Mesenteric fat pad (tissue), 1 donor: Measurements from ENCODE around the gene TEX48. TPM values are rescaled to one million over a fixed set of nuclear protein-coding genes. Genes with fewer than 3 reads are reported as not detected.

ENCODE experiments used
- DNase-seq: peaks from one replicate; pipeline ENCODE4 v3.0.0-alpha.2; 2020; ENCODE audit warnings: low spot score
- long read RNA-seq: library from polyadenylated mRNA; unstranded; transcript quantifications from one replicate; pipeline ENCODE4 v2.0.0, GENCODE V29; 2020
- total RNA-seq: library from RNA; stranded (reverse); fragmentation: NEBNext Ultra II Directional; extraction: Animal tissue kit (Norgen Biotek cat#: 25700); gene quantifications from one replicate; pipeline ENCODE4 v1.2.1, GENCODE V29; 2021
- donor health status: DM: yes; HTN: yes; CAD: no.

TEX48 gene
- total RNA-seq: not detected
- long read RNA-seq: 0 reads

DNA sequence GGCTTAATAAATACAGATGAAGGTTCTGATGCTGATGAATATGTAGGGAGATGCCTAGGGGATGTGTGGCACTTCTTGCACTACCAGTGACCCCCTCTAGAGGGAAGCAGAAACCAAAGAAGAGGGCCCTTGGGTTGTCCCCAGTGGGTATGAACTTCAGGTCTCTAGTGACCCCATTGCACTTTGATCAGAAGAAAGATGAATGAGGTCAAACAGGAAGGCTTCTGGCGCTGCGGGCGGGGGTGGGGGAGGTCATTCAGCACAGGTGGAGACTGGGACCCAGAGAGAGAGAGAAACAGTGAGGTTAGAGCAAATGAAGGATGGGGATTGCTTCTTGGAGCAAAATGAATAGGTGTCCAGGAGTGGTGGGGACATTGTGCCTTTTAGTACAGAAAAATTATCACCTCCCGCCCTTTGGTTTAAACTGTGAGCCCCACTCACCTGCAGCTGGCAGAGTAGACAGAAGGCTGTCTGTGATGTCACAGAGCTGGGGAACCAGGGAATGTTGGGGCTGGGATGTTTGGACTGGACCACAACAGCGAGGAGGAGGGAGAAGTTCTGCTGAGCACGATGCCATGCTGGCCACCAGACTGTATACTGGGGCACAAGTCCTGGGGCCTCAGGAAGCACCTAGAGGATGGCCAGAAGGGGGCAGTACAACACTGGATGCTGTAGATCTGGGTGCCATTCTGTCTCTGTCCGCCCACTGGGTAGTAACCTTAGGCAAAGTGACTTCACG is at the start of gene TEX48:
Gene TEX48, minus strand, starts transcription at position 599 of the 739 bp plus-strand sequence. CDS start 10,469 bp downstream, outside the sequence.
- no peak for DNase-seq

DNA sequence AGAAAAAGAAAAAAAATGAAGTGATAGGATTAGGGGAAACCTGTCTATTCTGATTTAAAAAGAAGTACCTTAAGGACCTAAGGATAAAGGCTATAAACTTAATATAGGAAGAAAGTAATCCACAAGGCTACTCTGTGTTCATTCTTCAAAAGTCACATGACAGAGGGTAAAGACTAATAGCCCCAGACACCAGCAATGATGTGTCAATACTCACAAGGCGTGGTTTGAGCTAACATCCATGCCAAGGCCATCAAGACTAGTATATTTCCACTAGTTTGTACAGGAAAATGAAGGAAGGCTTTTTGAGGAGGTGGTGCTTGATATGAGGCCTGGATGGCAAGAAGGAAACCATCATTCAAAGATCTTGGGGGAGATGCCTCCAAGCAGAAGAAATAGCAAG is 49.7 kb upstream of the TEX48 start:
- DNase-seq: no peak

DNA sequence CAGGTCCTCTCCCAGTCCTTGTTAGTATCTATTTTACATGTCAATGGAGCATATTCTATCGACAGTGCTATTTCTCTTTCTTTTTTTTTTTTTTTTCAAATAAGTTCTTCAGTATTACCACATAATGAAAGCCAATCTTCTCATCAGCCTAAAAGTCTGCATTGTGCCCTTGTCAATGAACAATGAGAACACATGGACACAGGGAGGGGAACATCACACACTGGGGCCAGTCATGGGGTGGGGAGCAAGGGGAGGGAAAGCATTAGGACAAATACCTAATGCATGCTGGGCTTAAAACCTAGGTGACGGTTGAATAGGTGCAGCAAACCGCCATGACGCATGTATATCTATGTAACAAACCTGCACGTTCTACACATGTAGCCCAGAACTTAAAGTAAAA is 47.7 kb upstream of the TEX48 start:
- no peak for DNase-seq

DNA sequence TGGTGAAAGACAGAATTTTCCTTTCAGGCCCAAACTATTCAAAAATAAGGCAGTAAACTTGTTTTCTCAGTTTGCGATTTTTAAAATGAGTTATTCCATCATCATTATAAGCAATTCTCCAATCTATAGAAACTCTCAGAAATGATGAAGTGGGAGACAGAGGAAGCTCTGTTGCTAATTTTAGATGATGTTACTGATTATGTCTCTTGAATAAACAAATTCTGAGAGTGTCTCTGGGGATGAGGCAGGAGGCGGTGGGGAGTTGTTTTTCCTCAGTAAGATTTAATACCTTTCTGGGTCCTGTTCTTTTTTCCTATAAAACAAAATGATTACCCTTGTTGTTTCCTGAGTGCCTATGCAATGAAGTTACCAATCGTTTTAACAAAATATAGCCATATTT is 43.9 kb upstream of the TEX48 start:
- DNase-seq: no peak

DNA sequence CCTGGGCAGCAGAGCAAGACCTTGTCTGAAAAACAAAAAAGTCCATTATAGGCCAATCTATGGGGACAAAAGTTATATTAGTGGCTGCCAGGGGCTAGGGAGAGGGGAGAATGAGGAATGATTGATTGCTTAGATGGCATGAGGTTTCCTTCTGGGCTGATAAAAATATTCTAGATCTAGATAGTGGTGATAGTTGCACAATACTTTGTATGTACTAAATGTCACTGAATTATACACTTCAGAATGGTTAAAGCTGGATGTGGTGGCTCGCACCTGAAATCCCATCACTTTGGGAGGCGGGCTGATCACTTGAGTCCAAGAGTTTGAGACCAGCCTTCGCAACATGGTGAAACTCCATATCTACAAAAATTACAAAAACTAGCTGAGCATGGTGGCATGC is 42.8 kb upstream of the TEX48 start:
- no peak for DNase-seq

DNA sequence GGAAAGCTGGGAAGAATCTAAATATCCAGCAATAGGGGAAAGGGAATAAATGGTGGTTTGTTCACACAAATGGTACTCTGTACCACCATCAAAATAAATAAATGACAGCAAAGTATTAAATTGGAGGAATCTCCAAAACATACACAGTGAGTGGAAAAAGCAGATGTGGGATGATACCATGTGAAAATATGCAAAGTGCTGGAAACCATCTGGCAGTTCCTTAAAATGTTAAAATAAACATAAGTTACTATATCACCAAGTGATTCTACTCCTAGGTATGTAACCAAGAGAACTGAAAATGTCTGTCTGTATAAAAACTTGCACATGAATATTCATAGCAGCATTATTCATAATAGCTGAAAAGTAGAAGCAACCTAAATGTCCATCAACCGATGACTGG is 41.9 kb upstream of the TEX48 start:
- DNase-seq: no peak

GRCh38 chr9:114722937-114723620 is 41.1 kb upstream of the TEX48 start:
- DNase-seq: no peak

- no peak for DNase-seq
These were observed 40.2 kb upstream of the TEX48 start for GRCh38 chr9:114722081-114722621.

DNA sequence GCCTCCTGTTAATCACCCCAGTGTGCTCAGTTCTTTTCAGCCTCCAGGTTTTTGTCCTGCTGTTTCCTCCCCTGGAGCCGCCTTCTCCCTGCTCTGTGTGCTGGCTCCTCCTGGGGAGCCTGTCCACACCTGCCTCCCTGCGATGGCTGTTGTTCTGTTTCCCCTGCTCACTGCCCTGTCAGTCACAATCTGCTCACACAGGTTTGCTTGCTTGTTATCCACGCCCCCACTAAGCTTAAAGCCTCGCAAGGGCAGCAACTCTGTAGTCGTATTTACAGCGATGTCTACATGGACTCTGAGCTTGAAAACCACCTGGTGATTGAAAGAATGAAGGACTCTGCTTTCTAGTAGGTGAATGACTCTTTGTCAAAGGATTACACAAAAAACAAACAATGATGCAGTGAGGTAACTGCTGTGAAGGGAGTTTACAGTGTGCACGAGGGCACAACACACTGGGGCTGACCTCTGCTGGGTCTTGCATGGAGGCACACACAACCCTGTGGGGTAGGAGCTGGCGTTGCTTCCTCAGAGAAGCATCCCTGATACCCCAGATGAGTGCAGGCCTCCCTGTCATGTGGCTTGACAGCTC is 39.6 kb upstream of the TEX48 start:
- no peak for DNase-seq

- no peak for DNase-seq
These were observed 38.2 kb upstream of the TEX48 start for GRCh38 chr9:114720086-114720676.

GRCh38 chr9:114719290-114719689 is 37.3 kb upstream of the TEX48 start:
- no peak for DNase-seq

- DNase-seq: no peak
These were observed 36.8 kb upstream of the TEX48 start for GRCh38 chr9:114718801-114719221.

DNA sequence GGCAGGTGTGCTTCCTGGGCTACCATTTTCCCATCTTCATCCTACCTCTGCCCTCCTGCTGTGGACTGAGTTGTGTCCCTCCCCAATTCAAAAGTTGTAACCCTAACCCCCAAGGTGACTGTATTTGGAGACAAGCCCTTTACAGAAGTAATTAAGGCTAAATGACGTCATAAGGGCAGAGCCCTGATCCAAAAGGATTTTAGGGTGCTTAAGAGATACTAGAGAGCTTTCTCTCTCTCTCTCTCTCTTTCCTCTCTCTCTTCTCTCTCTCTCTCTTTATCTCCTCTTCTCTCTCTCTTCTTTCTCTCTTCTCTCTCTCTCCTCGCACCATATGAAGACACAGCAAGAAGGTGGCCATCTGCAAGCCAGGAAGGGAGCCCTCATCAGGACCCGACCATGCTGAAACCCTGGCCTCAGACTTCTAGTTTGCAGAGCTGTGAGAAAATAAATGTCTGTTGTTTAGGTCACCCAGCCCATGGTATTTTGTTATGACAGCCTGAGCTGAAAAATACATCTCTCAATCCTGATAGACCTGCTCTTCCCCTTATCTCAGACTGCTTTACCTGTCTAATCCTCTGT is 36.0 kb upstream of the TEX48 start:
- DNase-seq: no peak

GRCh38 chr9:114709636-114710035 is 27.6 kb upstream of the TEX48 start:
- no peak for DNase-seq

GRCh38 chr9:114706711-114707110 is 24.7 kb upstream of the TEX48 start:
- no peak for DNase-seq

DNA sequence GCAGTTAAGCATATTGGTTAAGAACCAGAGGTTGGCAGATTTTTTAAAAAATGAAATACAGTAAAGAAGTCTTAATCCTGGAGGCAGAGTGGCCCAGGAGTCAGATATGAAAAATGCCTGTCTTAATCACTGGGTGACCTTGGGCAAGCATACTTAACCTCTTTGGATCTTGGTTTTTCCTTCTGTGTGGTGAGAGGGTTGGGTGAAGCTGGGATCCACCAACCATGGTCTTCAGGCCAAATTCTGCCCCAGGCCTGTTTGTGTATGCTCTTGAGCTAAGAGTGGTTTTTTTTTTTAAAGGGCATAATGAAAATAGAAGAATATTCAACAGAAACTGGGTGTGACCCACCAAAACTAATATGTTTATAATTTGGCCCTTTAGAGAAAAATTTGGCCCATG is 20.0 kb upstream of the TEX48 start:
- DNase-seq: no peak

GRCh38 chr9:114697951-114698351 is 16.0 kb upstream of the TEX48 start:
- DNase-seq: no peak

GRCh38 chr9:114696814-114697544 is 15.0 kb upstream of the TEX48 start:
- no peak for DNase-seq

DNA sequence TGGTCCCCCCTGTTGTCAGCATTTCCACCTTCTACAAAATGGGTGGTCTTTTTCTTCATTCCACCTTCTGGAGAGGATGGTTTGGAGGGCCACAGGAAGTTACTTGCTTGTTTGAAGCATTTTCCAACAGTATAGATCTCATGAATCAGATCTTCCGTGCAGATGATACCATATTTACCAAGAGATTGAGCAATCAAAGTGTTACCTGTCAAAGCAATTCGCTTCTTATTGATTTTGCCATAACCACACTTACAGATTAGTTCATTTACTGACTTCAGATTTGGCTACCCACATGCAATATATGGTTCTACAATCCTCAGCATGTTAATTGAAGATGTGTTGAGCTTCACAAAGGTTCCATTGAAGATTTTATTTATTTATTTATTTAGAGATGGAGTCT is 14.0 kb upstream of the TEX48 start:
- no peak for DNase-seq

- DNase-seq: no peak
These were observed 12.8 kb upstream of the TEX48 start for GRCh38 chr9:114694719-114695269.
